GM19023 (cell line): ENCODE data around the gene PTPRN2.
"Not testable (repeated sequence)": the region's sequence is repeated elsewhere in the genome, so short reads cannot be mapped to it uniquely, and the experiment has no call there.

Source experiments
- ATAC-seq: cut with Tn5 transposase; IDR thresholded peaks from one replicate; pipeline ENCODE4 v1.9.1; 2021; ENCODE audit warnings: mild to moderate bottlenecking, moderate library complexity; ENCODE audit not compliant: unreplicated experiment

Gene PTPRN2

DNA sequence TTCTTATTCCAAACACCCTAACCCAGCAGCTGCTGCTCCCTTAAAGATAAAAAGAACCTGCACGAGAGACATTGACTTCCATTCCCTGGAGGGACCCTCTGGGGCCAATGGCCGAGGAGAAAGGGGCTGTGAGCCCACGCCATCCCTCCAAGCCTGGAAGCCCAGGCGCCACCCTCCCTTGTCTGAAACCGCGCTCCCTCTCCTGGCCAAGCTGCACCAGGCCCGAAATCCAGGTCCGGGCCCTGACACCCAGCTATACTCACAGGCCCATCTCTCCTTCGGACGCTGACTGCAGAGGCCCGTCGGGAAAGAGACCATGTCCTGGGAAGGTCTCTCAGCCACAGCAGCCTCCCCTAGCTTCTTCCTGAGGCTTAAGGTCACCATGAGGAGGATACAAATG is 196.5 kb downstream of the PTPRN2 start:
- ATAC-seq: no peak

DNA sequence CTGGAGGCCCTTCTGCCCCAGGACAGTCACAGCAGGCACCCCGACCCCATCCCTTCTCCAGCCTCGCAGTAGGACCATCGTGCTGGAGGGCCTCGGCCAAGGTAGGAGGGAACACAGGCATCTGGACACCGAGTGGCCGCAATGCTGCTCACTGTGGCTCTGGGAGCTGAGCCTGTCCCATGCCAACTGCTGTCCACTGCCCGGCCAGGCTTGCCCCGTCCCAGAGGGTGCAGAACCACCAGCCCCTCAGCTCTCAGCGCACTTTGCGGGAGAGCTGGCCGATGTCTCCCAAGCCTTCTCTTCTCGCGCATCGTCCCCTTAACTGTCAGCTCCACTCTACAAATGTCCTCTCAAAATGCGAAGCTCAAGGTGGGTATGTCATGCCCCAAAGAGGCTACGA is 197.2 kb downstream of the PTPRN2 start:
- ATAC-seq: no peak

- ATAC-seq: no peak
Observed at GRCh38 chr7:158389514-158390425, 197.9 kb downstream of the PTPRN2 start.

DNA sequence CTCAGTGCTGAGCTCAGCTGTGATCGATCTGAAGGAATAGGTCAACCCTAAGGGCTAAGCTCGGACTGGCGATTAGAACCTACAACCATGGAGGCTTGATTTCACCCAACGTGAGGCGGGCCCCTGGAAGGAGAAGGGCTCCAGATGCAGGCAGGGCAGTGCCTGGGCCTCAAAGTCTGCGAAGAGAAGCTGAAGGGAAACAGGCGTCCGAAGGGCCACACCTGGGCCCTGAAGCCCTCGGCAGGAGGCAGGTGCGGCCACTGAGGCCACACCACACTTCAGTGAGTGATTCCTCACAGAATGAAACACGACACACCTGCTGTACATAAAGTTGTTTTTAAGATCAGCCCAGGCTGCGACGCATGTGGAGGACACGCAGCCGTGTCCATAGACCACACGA is 198.7 kb downstream of the PTPRN2 start:
- ATAC-seq: no peak

DNA sequence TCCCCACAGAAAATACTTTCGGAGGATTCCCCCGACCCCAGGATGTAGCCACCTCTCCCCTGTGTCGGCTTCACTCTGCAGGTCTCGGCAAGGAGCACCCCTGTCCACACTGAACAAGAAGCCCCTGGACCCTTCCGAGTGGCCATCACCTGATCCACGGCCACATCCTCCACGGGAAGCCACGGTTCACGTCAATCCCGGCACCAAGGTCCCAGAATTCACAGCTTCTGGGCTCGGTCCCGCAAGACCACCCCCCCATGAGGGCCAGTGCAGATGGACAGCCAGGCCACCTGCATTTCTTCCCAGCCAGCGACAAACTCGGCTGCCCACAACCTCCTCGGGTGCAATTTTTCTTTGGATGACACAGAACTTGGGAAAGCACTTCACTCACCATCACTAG is 199.6 kb downstream of the PTPRN2 start:
- ATAC-seq: no peak

DNA sequence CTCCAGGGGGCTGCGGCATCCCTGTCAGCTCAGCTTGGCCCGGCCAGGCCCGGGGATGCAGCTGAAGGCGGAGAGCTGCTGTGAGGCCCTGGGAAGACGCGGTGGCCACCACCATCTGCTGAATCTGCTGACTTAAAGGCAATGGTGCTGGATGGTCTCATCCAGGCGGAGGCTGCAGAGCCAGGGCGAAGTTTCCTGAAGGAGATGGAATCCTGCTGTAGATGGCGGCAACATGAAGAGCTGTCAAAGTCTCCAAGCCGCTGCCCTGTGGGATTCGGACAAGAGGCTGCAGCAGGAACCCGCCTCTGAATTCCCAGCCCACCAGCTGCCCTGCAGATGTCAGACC is 200.1 kb downstream of the PTPRN2 start:
- no peak for ATAC-seq

DNA sequence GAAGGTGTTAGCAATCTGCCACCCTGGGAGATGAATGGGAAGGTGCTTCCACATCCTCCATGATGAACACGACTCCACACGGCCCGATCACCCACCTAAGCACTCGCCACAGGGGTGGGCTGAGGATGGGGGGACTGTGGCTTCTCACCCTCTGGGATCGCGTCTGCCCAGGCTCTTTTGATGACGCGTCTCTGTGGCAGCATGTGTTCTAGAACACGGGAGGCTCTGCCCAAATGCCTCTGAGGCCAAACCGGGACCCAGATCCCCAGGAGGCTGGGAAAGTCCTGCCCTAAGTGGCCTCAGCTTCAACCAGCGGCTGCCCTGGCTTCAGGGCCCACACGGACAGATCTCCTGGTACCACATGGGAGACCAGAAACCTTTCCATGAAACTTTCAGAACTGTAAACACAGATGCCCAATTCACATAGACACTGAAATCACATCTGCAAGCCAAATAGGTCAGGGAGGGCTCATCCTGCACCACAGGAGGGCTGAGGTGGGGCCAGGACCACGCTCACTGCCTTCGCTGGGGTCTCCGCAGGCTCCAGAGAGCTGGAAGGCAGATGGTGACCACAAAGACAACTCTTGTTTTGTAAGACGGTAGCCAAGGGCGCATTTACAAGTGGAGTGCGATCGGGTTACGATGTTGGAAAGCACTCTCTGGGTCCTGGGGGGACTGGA is 200.6 kb downstream of the PTPRN2 start:
- ATAC-seq: no peak

GRCh38 chr7:158386355-158386618 is 201.3 kb downstream of the PTPRN2 start:
- ATAC-seq: no peak

- not testable (repeated sequence) for ATAC-seq
Observed at GRCh38 chr7:158385496-158386354, 201.9 kb downstream of the PTPRN2 start.

DNA sequence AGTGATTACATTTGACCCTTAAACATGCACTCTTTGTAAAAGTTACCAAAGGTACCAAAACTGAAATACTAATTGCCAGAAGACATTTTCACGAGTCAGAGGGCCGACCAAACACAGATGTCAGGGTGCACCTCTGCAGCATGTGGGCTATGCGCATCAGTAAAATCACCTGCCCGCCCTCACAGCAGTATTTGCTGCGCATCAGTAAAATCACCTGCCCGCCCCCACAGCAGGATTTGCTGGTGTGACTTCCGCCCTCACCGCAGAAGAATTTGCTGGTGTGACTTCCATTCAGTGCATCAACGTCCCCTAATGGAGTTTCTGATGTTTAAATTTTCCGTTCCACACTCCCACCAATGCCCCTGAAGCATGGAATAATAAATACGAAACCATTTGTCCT is 202.9 kb downstream of the PTPRN2 start:
- no peak for ATAC-seq

DNA sequence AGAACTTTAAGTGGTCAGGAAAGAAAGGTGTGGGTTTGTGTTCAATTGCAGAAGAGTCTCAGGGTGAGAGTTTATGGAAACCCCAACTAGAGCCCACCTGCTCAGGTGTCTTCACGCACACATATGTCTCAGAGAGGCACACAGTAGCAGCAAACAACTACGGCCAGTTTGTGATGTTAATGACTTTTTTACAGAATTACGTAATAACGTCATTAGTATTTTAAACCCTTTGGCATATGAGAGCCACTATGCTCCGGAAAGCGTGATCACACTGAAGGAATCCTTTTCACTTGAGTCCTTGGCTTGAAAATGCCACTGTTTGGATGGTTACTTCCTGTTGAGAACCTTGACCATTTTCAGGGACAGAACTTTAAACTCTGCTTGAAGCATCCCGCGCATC is 204.0 kb downstream of the PTPRN2 start:
- ATAC-seq: no peak

DNA sequence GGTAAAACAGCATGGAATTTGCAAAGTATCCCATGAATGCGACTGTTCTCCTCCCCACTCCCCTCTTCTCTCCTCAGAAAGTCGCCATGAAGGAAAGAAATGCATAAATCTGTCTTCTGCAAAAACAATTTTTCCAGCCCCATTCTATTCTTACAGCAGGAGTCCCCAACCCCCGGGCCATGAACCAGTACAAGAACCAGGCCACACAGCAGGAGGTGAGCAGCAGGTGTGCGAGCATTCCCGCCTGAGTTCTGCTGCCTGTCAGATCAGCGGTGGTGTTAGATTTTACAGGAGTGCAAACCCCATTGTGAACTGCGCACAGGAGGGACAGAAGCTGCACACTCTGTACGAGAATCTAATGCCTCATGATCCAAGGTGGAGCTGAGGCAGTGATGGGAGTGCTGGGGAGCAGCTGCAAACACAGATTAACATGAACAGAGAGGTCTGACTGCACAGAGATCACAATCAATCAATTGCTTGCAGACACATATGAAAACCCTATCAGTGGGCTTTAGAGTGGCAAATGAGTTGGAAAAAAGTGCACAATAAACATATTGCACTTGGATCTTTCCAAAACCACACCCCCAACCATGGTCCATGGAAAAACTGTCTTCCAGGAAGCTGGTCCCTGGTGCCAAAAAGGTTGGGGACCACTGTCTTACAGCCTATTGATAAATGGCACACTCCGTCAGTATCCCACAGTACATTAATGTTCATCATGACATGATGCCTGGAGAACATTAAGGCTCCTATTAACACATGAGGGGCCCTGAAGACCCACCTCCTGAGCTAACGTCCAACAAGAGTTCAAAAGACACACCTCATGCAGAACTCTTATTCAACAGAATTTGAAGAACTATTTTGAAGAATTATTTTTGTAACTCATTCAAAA is 205.0 kb downstream of the PTPRN2 start:
- no peak for ATAC-seq

GRCh38 chr7:158381956-158382355 is 205.7 kb downstream of the PTPRN2 start:
- no peak for ATAC-seq

DNA sequence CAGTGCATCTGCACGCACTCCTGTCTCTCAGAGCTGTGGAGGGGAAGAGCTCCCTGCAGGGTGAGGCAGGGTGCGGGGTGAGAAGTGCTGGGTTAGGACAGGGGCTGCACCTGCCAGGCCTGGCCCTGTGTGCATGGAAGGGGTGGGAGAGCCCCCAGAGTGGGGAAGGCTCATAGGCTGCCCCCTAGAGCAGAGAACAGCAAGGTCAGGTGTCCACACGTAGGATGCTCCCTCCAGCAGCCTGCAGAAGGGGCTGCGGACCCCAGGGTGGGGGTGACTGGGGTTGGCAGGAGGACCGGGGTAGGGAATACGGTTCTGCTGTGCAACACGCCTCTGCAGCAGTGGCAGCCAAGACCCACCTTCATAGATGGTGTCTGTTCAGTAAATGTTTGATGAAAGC is 208.6 kb downstream of the PTPRN2 start:
- no peak for ATAC-seq

DNA sequence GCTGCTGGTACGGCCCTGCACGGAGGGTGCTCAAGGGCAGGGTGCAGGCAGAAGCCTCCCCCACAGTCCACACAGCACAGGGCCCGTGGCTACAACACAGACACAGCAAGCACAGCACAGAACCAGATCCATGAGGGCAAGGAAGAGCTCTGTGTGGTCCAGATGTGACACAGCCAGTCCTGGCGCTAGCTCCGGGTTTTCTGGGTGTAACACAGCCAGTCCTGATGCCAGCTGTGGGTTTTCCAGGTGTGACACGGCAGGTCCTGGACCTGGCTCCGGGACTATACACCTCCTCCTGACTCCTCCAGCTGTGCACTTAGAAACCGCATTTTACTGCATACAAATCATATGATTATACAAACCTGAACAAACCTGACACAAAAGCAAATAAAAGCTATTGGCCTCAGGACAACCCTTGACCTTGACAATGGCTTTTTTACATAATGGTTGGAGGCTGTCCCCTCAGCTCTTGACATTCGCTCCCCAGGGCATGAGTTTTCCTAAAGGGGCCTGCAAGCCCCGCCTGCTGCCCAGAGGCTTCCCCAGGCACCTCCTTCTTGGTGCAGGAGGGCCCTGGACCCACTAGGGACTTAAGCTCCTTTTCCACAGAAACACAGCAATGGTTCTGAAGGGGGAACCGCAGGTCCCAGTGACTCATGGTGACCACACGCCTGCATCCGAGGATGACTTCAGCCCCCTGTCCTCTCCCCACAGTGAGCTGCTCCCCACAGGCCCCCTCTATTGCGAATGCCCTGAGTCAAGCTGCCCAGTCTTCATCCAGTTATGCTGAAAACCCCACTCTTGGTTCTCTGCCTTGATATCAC is 209.6 kb downstream of the PTPRN2 start:
- no peak for ATAC-seq

- ATAC-seq: not testable (repeated sequence)
Observed at GRCh38 chr7:158376839-158377186, 210.8 kb downstream of the PTPRN2 start.

GRCh38 chr7:158376146-158376838 is 211.3 kb downstream of the PTPRN2 start:
- not testable (repeated sequence) for ATAC-seq

DNA sequence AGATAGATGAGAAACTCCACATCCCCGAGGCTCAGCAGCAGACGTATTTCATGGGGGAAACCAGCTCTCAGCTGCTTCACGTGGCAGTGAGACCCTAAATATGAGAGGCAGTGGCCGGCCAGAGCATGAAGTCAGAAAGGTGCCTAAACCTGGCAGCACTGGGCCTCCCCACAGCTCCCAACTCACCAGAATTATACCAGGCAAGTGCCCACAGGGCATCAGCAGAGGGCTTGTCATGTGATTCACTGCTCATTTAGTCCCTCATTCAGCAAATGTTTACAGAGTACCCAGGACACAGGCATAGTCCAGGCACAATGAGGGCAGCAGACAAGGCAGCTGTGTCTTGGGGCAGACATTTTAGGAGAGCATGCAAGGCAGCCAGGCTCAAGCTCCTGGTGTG is 212.6 kb downstream of the PTPRN2 start:
- no peak for ATAC-seq

DNA sequence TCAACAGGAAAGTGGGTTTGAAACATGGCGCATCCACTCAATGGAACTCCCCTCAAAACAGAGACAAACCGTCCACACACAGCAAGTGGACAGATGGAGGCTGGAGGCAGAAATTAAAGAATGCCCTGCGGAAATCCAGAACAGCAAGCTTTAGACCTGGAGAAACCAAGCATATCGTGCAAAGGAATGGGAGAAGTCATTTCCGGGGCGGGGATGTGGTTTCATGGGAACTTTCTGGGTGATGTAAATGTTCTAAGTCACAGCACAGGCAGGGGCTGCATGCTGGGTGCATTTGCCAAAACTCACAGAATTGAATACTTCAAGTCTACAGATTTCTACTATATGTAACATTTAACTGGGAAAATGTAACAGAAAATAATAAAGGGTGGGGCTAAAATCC is 213.0 kb downstream of the PTPRN2 start:
- ATAC-seq: no peak
